Tongue (tissue), 2 donors: ENCODE data around the gene MIEF1. TPM values are rescaled to one million over a fixed set of nuclear protein-coding genes. Genes with fewer than 3 reads are reported as not detected.

Source experiments
- DNase-seq: peaks from one replicate; pipeline ENCODE4 v3.0.0-alpha.2; 2015
- total RNA-seq: library from RNA; depleted of rRNA; stranded (reverse); fragments of >200 nt; gene quantifications from one replicate; pipeline ENCODE4 v1.2.3, GENCODE V29; 2014

MIEF1 gene
- total RNA-seq, 1 donor from 2014 or later = 16.0 TPM

DNA sequence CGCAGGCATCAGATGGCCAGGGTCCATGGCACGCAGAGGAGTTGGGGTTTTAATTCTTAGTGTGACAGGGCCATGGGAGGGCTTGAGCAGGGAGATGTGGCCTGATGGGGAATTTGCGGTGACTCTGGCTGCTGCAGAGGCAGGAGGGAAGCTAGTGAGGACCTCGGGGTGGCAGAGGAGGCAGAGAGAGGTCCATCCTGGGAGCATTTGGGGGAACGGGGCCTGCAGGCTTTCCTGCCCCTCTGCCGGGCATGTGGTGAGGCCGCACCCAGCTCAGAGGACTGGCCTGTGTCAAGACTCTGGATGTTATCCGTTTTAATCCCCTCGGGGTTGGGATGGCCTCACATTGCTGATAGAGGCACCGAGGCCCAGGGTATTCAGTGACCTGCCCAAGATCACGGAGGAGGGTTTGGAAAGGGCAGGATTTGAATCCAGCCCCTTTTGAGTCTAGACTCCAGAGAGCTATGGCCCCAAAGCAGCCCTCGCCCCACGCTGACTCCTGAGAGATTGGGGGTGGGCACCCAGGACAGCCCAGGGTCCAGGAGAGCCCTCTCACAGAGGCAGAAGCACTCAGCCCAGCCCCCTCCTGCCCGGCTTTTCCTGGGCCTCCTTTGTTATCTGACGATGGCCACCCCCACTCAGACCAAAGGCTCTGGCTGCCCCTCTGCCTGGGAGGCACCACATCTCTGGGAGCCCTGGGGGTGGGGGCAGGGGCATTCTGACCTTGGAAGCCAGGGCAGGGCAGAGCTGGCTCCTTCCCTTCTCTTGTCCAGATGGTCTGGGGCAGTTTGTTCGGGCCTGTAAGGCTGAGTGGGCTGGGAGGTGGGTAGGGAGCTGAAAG lies 31.4 kb upstream of the MIEF1 start:
- no peak for DNase-seq

DNA sequence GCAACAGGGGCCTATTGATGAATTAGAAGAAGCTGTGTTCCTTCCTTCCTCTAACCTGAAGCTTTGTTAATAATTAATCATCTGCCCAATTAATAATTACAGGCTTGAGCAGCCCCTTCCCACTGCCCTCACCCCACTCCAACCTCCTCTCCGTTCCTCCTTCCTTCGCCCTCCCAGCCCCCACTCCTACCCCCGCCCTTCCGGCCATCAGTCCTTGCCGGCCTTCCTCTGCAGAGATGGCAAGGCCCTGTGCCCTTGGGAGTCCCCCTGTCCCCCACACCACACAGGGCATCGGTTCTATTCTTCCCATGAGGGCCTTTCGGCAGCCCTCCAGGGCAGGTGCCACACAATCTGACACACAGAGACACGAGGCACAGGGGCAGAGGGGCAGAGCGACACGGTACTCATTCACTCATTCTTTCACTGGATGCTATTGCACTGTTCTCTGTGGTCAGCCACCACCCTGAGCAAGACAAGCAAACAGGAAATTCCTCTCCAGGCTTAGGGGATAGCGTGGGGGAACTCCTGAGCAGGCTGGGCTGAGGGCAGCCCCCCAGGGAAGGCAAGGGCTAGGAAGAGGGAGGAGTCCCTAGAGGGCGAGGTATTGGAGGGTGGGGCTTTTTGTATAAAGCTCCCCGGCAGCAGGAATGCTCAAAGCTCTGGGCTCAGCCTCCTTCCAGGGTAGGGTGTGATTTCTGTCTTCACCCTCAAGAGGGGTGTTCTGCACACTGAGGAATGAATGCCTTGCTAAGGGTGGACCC lies 30.5 kb upstream of the MIEF1 start:
- no peak for DNase-seq

DNA sequence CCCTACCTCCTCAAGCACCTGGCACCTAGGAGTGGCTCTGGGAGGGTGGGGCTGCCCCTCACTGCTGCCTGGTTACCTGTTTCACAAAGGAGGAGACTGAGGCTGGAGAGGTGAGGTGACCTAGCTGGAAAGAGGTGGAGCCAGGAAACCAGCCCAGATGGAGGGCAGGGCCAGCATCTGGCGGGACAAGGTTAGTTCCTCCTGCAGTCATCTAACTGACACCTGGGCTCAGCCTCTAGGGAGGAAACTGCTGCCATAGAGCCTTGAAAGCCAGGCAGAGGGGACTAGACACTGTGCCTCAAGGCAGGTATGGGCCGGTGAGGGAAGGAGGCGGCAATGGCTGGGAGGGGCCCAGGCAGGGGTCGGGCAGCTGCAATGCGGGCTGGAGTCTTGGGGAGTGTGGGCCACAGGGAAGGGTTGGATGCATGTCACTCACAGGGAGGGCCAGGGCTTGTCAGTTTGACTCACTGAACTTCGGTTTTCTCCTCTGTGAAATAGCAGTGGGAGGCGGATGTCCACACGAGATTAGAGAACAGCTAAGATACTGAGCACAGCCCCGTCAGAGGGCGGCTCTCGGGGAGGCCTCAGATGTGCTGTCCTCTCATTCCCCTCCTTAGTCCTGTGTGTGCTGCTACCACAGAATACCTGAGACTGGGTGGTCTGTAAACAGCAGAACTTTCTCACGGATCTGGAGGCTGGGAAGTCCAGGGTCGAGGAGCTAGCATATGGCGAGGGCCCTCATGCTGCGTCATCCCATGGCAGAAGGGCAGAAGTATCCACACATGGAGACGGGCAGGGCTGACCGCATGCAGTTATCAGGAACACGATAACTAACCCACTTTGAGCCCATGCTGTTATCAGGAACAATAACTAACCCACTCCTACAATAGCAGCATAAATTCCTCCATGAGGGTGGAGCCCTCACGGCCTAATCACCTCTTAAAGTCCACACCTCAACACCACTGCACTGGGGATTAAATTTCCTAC lies 29.2 kb upstream of the MIEF1 start:
- DNase-seq = no peak

DNA sequence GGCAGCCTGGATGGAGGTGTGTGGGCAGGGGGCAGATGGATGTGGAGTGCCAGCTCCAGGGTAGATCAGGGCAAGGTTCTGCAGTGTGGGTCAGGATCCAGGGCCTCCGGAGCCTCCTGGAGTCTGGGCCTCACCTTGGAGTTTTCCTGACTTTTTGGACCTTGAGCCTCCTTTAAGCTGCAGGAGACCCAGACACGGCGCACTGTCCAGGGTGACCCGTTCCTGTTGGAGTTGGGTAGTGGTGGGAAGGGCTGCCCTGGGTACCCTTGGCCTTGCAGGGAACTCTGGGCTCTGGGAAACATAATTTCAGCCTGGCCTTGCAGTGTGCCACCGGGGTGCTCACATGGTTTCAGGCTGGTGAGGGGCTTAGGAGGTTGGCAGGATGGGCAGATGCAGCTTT lies 28.2 kb upstream of the MIEF1 start:
- DNase-seq = no peak

DNA sequence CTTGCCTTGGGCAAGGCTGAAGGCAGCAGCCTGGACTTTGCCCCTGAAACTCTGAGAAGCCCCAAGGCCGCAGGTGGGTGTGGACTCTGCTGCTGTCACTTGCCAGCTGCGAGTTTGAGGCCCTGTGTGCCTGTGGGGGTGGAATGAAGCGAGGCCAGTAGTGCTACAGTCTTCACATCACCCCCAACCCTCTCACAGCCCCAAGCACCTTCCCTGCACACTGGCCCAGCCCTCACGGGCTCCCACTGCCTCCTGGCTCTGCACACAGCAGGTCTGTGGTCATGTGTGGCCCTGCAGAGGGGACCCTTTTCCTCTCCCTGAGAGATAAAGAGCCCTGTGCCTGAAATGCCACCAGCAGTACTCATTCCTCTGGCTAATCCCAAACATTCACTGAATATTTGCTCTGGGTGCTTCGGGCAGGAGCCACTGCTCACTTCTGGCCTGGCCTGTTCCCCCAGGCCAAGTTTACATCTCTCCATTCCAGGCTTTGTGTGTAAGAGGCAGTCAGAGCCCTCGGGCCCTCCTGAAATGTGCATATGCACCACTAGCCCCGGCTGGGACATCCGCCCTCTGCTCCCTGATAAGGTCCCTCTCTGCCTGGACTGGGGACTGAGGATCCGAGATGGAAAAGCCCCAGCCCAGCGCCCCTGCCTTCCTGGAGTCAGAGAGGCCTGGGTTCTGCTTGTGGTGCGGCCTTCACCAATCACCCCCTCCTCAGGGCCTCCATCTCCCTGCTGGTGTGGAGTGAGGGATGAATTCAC lies 27.6 kb upstream of the MIEF1 start:
- DNase-seq = no peak

DNA sequence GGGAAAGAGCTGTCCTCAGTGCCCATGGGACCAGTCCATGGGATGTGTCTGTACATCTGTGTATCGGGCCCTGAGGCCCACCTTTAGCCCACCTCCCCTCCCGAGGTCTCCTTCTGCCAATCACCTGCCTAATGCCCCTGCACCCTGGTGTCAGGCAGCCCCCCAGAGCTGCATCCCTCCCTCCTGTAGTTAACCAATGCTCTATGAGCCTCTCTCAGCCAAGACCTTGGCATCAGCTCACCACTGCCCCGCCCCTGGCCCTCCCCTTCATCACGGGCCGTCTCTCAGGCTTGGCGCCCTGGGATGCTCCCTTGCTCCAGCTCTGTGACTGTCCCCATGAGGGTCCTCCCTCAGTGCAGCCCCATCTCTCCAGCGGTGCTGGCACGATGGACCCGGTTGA lies 26.8 kb upstream of the MIEF1 start:
- DNase-seq = no peak

DNA sequence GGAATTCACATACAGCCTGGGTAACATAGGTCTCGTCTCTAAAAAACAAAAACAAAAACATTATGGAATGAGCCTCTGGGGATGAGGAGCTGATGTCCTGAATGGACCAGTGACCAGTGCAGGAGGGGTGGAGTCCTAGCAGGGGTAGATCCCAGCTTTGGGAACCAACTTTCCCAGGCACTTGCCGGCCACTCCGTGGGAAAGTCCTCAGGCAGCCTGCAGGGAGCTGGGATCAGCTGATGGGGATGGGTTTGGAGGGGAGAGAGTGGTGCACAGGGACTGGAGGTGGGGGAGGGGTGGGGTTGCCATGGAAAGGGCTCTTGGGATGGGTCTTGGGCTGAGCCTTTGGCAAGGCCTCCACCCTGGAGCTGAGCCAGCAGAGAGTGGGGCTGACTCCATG lies 26.2 kb upstream of the MIEF1 start:
- DNase-seq = no peak

DNA sequence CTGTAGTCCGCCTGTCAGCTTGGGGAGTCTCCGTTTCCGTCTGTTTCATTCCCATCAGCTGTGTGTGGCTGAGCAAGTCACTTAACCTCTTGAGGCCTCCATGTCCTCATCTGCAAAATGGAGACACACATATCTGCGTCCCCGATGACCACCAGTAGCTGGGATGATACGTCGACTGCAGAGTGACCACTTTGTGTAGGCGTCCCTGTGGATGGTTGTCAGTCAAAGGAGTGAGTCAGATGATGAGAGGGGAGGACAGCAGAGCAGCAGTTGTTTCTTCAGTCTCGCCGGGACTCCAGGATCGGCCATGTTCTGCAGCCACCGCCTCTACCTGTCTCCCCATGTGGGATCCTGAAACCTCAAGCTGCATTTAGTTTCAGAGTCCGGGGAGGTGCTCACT lies 25.4 kb upstream of the MIEF1 start:
- DNase-seq = no peak

DNA sequence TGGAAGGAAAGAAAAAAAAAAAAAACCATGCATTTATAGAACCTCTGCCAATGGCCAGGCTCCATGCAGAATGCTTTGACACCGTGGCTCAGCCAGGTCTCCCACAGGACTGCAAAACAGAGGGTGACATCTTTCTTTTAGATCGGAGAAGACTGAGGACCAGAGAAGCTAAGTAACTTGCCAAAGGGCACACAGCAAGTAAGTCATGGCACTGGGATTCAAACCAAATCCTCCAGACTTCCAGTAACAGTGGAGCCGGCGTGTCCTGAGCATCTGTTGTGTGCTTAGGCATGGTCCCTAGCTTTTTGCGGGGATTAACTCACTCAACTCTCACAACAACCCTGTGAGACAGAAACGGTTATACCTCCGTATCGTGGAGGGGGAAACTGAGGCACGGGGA lies 24.5 kb upstream of the MIEF1 start:
- DNase-seq = no peak

DNA sequence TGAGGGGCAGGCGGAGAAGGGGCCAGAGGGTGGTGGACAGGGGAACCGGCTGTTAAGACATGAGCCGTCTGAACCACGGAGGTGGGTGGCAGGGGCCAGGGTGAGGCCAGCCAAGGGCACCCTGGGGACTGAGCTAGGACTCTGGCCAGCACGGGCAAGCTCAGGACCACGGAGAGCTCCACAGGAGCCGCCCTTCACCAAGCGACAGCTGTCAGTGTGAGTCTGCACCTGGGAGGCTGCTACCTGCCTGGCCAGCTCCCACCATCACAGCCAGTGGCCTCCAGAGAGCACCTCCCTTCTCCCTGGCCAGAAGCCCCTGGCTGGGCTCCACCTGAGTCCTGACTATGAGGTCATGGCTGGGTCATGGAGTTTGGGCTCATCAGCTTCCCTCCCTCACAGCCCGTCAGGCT lies 23.6 kb upstream of the MIEF1 start:
- DNase-seq = peak; percentile 62

DNA sequence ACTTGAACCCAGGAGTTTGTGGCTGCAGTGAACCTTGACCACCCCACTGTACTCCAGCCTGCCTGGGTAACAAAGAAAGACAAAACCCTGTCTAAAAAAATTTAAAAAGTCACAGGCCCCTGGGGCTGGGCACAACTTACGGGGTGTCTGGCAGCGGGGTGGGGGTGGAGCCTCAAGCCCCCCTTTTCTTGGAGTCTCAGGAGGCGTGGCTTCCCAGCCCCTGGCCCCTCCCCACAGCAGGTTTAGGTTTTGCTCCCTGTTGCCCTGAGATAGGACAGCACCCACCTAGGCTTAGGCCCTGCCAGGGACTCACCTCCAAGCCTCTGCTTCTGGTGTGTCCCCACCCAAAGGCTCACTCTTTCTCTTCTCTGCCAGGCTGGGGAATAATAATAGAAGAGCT lies 22.8 kb upstream of the MIEF1 start:
- DNase-seq = no peak

DNA sequence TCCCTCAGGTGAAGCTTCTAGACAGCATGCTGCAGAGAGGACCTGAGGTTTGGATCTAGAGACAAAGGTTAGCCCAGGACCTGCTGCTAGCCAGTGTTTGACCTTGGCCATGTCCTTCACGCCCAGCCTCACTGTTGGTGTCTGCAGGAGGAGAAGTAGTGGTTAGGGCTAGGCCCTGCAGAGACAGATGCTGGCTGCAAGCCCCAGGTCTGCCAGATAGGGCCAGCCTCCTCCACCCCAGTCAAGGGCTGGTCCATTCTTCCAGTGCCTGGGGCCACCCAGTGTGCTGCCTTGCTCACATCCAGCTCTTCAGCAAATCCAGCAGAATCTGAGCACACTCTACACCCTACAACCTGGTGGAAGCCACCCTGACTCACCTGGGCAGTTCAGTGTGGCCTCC lies 21.5 kb upstream of the MIEF1 start:
- DNase-seq = no peak

DNA sequence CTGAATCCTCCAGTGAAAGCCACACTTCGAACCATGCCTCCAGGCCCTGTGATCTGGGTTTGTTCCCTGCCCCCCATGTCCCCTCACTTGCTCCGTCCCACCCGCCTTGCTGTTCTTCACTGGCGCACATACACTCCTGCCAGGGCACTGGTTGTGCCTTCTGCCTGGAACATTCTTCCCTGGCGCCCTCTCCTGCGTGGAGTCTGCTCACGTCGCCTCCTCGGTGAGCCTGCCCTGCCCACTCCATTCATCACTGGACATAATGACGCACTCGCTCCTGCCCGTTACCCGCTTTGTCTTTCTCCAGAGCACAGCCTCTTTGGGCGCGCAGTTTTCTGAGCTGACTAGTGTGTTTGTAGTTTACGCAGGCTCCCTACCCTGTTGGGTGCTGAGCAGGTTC lies 21.0 kb upstream of the MIEF1 start:
- DNase-seq = no peak

DNA sequence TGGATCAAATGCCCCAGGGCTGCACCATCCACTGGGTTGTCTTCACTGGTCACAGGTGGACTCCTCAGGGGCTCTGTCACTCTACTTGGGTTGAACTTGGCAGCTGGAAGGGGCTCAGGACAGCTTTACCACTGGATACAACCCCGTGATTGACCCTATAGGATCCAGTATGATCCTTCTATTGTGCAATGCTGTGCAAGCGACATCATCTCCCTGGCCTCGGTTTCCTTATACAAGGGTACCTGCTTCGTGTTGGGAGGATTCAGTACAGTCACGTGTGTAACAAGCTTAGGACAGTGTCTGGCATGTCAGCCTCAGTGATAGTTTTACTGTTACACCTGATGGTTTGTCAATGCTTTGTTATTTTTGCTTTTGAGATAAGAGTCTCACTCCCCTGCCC lies 20.5 kb upstream of the MIEF1 start:
- no peak for DNase-seq

DNA sequence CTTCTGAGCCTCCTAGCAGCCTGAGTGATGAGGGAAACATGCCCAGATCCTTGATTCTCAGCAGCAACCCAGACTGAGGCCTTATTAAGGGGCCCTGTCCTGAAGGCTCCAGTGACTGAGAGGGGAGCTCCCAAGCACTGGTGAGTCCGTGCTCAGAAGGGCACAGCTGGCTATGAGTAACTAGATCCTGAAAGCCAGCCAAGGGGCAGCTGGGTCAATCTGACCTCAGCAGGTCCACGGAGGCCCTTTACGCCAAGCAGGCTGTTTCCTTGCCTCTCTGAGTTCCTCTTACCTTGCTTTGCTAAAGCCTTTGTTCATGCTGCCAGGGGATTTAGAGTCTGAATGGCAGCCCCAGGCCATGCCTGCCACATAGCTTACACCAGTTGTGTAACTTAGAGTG lies 19.3 kb upstream of the MIEF1 start:
- no peak for DNase-seq

DNA sequence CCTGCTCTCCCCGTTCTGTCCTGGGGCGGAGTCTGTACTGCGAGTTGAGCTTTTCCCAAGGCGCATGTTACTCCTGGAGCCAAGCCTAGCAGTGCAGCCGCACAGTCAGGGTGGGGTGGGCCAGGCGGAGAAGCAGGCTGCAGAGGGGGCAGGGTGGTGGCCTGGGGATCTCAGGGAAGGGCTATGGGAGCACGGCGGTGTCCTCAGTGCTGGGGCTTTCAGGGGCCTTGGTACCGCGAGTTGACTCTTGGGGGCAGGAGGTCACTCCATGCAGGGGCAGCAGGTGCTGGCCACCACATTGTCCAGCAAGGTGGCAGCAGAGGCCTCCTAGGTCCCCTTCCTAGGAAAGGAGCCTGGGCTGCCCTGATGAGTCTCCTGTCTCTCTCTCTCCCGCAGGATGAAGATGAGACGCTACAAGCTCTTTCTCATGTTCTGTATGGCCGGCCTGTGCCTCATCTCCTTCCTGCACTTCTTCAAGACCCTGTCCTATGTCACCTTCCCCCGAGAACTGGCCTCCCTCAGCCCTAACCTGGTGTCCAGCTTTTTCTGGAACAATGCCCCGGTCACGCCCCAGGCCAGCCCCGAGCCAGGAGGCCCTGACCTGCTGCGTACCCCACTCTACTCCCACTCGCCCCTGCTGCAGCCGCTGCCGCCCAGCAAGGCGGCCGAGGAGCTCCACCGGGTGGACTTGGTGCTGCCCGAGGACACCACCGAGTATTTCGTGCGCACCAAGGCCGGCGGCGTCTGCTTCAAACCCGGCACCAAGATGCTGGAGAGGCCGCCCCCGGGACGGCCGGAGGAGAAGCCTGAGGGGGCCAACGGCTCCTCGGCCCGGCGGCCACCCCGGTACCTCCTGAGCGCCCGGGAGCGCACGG lies 14.9 kb upstream of the MIEF1 start:
- DNase-seq = no peak

DNA sequence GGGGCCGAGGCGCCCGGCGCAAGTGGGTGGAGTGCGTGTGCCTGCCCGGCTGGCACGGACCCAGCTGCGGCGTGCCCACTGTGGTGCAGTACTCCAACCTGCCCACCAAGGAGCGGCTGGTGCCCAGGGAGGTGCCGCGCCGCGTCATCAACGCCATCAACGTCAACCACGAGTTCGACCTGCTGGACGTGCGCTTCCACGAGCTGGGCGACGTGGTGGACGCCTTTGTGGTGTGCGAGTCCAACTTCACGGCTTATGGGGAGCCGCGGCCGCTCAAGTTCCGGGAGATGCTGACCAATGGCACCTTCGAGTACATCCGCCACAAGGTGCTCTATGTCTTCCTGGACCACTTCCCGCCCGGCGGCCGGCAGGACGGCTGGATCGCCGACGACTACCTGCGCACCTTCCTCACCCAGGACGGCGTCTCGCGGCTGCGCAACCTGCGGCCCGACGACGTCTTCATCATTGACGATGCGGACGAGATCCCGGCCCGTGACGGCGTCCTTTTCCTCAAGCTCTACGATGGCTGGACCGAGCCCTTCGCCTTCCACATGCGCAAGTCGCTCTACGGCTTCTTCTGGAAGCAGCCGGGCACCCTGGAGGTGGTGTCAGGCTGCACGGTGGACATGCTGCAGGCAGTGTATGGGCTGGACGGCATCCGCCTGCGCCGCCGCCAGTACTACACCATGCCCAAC lies 14.1 kb upstream of the MIEF1 start:
- no peak for DNase-seq

DNA sequence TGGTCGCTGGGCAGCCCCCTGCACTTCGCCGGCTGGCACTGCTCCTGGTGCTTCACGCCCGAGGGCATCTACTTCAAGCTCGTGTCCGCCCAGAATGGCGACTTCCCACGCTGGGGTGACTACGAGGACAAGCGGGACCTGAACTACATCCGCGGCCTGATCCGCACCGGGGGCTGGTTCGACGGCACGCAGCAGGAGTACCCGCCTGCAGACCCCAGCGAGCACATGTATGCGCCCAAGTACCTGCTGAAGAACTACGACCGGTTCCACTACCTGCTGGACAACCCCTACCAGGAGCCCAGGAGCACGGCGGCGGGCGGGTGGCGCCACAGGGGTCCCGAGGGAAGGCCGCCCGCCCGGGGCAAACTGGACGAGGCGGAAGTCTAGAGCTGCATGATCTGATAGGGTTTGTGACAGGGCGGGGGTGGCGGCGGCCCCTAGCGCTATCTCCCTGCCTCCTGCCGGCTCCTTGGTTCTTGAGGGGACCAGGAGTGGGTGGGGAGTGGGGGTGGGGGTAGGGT lies 13.5 kb upstream of the MIEF1 start:
- no peak for DNase-seq

DNA sequence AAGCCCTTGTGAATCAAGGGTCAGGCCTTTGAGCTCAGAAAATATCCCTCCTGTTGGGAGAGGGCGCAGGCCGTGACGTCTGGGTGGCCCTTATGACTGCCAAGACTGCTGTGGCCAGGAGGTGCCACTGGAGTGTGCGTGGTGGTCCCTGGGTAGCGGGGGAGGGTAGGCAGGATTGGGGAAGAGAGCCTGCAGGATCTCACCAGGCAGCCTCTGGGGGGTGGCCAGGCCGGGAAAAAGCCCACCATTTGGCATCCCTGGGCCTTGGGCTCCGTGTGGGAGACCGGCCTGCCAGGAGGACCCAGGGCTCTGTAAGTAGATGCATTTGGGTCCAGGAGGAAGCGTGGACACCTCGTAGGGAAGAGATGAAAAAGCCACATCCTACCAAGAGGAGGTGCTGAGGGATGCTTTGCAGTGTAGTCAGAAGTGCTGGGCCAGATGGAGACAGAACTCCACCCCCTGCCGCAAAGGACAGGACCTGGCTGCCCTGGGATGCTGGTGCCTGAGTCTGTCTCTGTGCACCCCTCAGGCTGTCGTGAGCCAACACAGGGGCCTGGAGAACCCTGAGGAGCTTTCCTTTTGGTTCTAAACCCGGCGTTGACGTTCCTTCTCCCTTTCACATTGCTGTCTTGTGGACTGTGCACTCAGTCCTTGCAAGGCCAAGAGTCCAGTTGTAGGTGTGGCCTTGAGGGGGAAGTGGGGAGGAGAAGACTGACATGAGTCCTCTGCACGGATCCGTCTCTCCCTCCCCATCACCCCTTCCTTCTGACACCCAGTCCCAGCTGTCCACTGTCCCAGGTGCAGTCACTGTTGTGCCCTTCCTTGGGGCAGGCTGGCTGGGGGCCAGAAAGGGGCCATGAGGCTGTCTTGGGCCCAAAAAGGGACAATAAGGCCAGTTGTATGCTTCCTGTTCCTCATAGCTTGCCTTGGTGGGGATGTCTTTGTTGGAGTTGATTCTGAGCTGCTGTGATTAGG lies 12.7 kb upstream of the MIEF1 start:
- no peak for DNase-seq
